HEK293T (cell line): ENCODE results near the gene SELENOT.

Source experiments
- BHLHE40 ChIP-seq: fragments of 450-650 bp; IDR thresholded peaks from 2 replicates; pipeline ENCODE4 v1.6.1; 2016; ENCODE audit warnings: mild to moderate bottlenecking, moderate library complexity, borderline replicate concordance
- ZNF384 ChIP-seq: fragments of 450-650 bp; IDR thresholded peaks from 2 replicates; pipeline ENCODE4 v1.6.1; 2016

DNA sequence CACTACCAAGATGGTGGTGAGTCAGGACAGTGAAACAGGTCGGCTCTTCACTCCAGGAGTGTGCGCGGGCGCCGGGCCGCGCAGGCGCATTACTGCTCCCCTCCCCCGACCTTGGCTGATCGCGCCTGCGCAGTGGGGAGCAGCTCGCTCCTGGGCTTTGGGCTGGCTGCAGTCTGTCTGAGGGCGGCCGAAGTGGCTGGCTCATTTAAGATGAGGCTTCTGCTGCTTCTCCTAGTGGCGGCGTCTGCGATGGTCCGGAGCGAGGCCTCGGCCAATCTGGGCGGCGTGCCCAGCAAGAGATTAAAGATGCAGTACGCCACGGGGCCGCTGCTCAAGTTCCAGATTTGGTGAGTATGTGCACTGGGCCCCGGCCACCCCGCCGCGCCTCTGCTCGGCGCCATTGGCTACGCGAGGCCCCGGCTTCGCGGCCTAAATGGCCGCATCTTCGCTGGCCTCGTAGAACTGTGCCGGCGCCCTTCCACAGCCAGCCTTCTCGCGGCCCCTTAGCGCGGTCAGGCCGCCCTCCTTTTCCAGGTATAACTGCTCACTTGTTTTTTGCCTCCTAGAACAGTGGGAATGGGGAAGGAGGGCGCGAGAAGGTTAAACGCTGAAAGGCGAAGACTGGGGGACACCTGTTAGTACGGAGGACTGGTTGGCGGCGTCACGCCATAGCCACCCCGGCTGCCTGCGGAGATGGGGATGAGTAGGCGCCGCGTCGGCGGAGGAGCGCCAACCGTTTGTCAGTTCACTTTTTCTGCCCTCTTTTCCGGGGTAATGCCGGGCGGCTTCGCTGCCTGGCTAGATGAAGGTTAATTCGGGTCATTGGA, at the start of gene SELENOT:
- TF ChIP-seq BHLHE40, result no peak
- no peak for TF ChIP-seq ZNF384
